GM12874 (cell line): ENCODE data around the gene CFAP97D1.

Experiments used
- TF ChIP-seq, protein P1 (sequence below): IDR thresholded peaks from 2 replicates; pipeline ENCODE4 v1.5.1; 2011; ENCODE audit warnings: low read depth, mild to moderate bottlenecking, control low read depth, low read length, moderate library complexity; ENCODE audit not compliant: insufficient read depth

The CFAP97D1 gene

DNA sequence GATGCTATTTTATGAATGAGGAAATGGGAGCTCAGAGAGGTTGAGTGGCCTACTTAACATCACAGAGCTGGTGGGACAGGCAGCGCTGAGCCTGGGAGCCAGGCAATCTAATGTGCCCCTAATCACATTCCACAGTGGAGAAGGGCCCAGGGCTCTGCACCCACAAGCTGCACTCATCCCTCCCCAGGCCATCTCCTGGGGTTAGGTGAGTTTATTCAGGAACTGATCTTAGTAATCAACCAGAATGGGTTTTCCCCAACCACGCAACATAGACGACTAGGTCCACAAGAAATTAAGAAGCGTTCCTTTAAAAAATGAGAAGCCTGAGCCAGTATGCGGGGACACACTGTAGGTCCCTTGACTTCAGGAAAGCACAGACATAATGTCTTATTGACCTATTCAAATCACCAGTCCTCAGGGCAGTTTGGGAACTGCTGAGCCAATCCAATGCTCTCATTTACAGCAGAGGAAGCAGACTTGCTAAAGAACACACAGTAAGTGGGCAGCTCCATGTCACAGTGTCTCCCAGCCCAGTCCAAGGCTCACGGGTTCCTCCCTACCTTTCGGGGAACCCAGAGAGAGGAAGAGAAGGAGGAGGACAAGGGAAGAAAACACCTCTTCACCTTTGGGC lies 50.4 kb downstream of the CFAP97D1 start:
- TF ChIP-seq, protein P1, sequence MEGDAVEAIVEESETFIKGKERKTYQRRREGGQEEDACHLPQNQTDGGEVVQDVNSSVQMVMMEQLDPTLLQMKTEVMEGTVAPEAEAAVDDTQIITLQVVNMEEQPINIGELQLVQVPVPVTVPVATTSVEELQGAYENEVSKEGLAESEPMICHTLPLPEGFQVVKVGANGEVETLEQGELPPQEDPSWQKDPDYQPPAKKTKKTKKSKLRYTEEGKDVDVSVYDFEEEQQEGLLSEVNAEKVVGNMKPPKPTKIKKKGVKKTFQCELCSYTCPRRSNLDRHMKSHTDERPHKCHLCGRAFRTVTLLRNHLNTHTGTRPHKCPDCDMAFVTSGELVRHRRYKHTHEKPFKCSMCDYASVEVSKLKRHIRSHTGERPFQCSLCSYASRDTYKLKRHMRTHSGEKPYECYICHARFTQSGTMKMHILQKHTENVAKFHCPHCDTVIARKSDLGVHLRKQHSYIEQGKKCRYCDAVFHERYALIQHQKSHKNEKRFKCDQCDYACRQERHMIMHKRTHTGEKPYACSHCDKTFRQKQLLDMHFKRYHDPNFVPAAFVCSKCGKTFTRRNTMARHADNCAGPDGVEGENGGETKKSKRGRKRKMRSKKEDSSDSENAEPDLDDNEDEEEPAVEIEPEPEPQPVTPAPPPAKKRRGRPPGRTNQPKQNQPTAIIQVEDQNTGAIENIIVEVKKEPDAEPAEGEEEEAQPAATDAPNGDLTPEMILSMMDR: no peak

DNA sequence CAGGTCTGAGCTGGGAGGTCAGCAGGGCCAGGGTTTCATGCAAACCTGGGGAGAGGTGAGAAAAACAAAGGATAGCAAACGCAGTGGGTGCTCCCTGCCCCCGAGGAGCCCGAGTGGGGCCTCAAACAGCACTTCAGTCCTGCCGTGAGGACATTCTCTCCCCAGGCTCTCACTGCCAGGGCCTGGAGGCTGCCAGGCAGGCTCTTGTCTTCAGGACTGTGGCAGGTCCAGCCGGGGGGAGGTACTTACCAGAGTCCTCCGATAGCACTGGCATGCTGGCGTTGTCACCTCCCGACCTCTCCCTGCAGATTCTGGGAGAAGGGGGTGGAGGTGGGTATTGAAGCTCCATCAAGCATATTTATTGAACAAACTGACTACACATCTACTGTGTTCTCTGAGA lies 51.4 kb downstream of the CFAP97D1 start:
- TF ChIP-seq, protein P1: no peak

DNA sequence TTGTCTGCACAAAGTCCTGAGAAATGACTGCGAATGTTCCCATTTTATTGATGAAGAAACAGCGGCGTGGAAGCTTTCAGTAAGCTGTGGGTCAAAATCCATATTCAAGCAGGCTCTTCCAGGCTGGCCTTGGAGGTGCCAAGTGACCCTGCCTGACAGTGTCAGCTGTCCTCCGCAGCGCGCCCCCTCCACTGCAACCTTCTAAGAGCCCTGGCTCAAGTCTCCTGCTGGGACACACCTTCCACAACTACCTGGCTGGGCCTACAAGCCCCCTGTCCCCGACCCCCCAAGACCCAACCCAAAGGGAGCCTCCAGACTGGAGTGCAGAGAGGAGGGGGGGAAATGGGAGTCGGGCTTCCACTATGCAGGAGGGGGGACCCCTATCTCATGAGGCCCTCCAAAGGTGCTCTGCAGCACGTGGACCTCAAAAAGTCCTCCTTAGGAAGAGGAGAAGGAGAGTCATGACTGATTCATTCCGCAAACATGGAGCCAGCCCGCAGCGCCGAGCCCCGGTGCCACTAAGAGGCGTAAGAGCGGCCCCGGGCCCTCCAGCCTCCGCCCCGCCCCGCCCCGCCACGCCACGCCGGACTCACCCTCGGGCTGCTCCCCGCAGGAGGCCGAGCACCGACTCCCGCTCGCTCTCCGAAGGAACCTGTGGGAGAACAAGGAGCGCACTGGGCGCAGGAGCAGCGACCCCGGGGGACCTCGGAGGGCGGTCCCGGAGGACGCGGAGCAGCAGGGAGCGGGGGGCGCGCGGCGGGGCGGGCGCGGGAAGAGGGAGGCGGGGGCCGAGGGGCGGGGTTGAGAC lies 52.1 kb downstream of the CFAP97D1 start:
- TF ChIP-seq, protein P1: no peak

DNA sequence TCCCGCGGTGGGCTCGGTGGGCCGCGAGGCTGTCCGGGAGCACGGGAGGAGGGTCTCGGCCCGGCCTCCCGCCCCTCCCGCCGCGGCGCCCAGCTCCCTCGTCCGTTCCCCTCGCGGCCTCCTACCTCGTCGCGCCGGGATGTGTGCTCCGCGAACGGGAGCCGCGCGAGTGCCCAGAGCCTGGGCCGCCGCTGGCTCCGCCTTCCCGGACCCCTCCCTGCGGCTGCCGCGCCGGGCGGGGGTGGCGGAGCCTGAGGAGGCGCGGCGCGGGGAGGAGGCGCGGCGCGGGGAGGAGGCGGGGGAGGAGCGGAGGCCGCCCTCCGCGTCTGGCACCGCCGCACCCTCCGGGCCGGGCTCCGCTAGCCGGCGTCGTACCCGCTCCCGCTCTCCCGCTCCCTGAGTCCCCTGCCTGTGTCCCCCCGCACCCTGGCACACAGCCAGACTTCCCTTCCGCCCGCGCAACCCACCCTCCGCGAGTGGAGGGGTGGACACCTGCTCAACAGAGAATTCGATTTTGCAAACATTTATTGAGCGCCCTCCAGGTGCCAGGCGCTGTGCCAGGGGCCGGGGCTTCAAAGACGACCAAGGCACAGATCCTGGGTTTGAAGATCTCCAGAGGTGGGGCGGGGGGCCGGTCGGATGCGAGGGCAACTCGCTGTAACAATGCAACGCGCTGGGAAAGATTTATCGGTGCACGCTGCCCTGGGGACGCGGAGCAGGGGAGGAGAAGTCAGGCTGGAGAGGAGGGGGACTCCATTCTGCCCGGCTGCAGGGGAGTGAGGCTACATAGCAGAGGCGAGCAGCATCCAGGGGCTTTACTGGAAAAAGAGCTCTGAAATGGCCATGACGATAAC lies 53.0 kb downstream of the CFAP97D1 start, which contains the start of gene MPP3:
MPP3 (minus strand) TSS at position 171 of the 854 bp plus-strand sequence. CDS start 1,240 bp downstream, outside the sequence.
- TF ChIP-seq, protein P1: no peak

GRCh38 chr17:43834106-43834505 lies 53.9 kb downstream of the CFAP97D1 start:
- TF ChIP-seq, protein P1: no peak
